Mesenchymal stem cell (in vitro differentiated cells and primary cell): ENCODE data around the gene SLC44A5.

Source experiments
- DNase-seq: peaks from one replicate; pipeline ENCODE4 v3.0.0-alpha.2; 2013
- H2AFZ ChIP-seq: one replicate; pipeline ENCODE4 v1.6.1; 2013; ENCODE audit warnings: low read depth, mild to moderate bottlenecking, control low read depth, inconsistent platforms, low read length, moderate library complexity
- H2AK5ac ChIP-seq: 2 replicates; pipeline ENCODE4 v1.6.1; 2013; ENCODE audit warnings: low read length, moderate library complexity, mild to moderate bottlenecking, inconsistent platforms; ENCODE audit not compliant: severe bottlenecking
- H2BK120ac ChIP-seq: one replicate; pipeline ENCODE4 v1.6.1; 2013; ENCODE audit warnings: low read depth, mild to moderate bottlenecking, inconsistent platforms, low read length, moderate library complexity
- H2BK12ac ChIP-seq, 2 experiments: one replicate each; pipeline ENCODE4 v1.6.1; 2013; ENCODE audit warnings: inconsistent platforms in 2 of 2, low read length in 2 of 2, mild to moderate bottlenecking in 2 of 2, moderate library complexity in 2 of 2, control low read depth in 1 of 2
- H2BK15ac ChIP-seq: one replicate; pipeline ENCODE4 v1.6.1; 2013; ENCODE audit warnings: mild to moderate bottlenecking, low read depth, inconsistent platforms; ENCODE audit not compliant: poor library complexity, severe bottlenecking
- H2BK5ac ChIP-seq: 2 replicates; pipeline ENCODE4 v1.6.1; 2013; ENCODE audit warnings: low read depth, mild to moderate bottlenecking, low read length, control low read depth, inconsistent platforms; ENCODE audit not compliant: poor library complexity, severe bottlenecking
- H3K14ac ChIP-seq, 2 experiments: one replicate each; pipeline ENCODE4 v1.6.1; 2013; ENCODE audit warnings: inconsistent platforms in 2 of 2, low read length in 2 of 2, control low read depth in 1 of 2, mild to moderate bottlenecking in 1 of 2, moderate library complexity in 1 of 2
- H3K18ac ChIP-seq, 2 experiments: one replicate each; pipeline ENCODE4 v1.6.1; 2013; ENCODE audit warnings: inconsistent platforms in 2 of 2, low read length in 2 of 2, control low read depth in 1 of 2, low read depth in 1 of 2, mild to moderate bottlenecking in 1 of 2
- H3K23ac ChIP-seq, 2 experiments: one replicate each; pipeline ENCODE4 v1.6.1; 2013; ENCODE audit warnings: inconsistent platforms in 2 of 2, low read length in 2 of 2, mild to moderate bottlenecking in 2 of 2, moderate library complexity in 2 of 2, control low read depth in 1 of 2
- H3K27ac ChIP-seq: 2 replicates; pipeline ENCODE4 v1.5.1; 2013; ENCODE audit warnings: mild to moderate bottlenecking, moderate library complexity, low read length, control low read depth, inconsistent platforms; ENCODE audit not compliant: poor library complexity, severe bottlenecking
- H3K27me3 ChIP-seq, 2 experiments: 2 replicates each; pipeline versions ENCODE4 v1.6.1 to v1.7.0; 2013; ENCODE audit warnings: low read length in 2 of 2, mild to moderate bottlenecking in 2 of 2, moderate library complexity in 2 of 2, control low read depth in 1 of 2, inconsistent platforms in 1 of 2; ENCODE audit not compliant: control insufficient read depth in 1 of 2, insufficient read depth in 1 of 2
- H3K36me3 ChIP-seq, 2 experiments: 2 replicates each; pipeline versions ENCODE4 v1.6.1 to v1.7.0; 2013; ENCODE audit warnings: low read length in 2 of 2, control low read depth in 1 of 2, inconsistent platforms in 1 of 2, low read depth in 1 of 2, mild to moderate bottlenecking in 1 of 2; ENCODE audit not compliant: insufficient read depth in 2 of 2, control insufficient read depth in 1 of 2
- H3K4ac ChIP-seq, 2 experiments: one replicate each; pipeline ENCODE4 v1.6.1; 2013; ENCODE audit warnings: inconsistent platforms in 2 of 2, low read length in 2 of 2, mild to moderate bottlenecking in 2 of 2, moderate library complexity in 2 of 2, control low read depth in 1 of 2, low read depth in 1 of 2
- H3K4me1 ChIP-seq: 2 replicates; pipeline ENCODE4 v1.6.1; 2013; ENCODE audit warnings: low read depth, low read length, control low read depth; ENCODE audit not compliant: control insufficient read depth, insufficient read depth
- H3K4me2 ChIP-seq: 2 replicates; pipeline ENCODE4 v1.6.1; 2013; ENCODE audit warnings: low read length, mild to moderate bottlenecking, inconsistent platforms; ENCODE audit not compliant: poor library complexity, severe bottlenecking
- H3K4me3 ChIP-seq, 2 experiments: 2 replicates each; pipeline versions ENCODE4 v1.5.1 to v1.7.0; 2013; ENCODE audit warnings: low read length in 2 of 2, mild to moderate bottlenecking in 2 of 2, control low read depth in 1 of 2, low read depth in 1 of 2; ENCODE audit not compliant: insufficient read depth in 1 of 2
- H3K79me1 ChIP-seq: replicated peaks from 2 replicates; pipeline ENCODE4 v1.6.1; 2013; ENCODE audit warnings: mild to moderate bottlenecking, control low read depth, low read length, inconsistent platforms; ENCODE audit not compliant: poor library complexity, severe bottlenecking
- H3K9ac ChIP-seq: 2 replicates; pipeline ENCODE4 v1.7.0; 2013; ENCODE audit warnings: mild to moderate bottlenecking, low read length, moderate library complexity
- H3K9me3 ChIP-seq: 2 replicates; pipeline ENCODE4 v1.7.0; 2013; ENCODE audit warnings: mild to moderate bottlenecking, low read length; ENCODE audit not compliant: control insufficient read depth
- H4K8ac ChIP-seq: one replicate; pipeline ENCODE4 v1.6.1; 2013; ENCODE audit warnings: inconsistent platforms, mild to moderate bottlenecking, low read length, moderate library complexity
- H4K91ac ChIP-seq: one replicate; pipeline ENCODE4 v1.6.1; 2013; ENCODE audit warnings: mild to moderate bottlenecking, low read length, inconsistent platforms
- WGBS: methylation state at CpG from one replicate; pipeline ENCODE4 v1.1.7; 2013; ENCODE audit warnings: mixed read lengths; 5-methylcytosine and 5-hydroxymethylcytosine counted together

The SLC44A5 gene

GRCh38 chr1:75583282-75583681 lies 27.6 kb downstream of the SLC44A5 start:
- Histone ChIP-seq H3K23ac (no peak overlapping the region), H2BK5ac (no peak overlapping the region), H3K36me3 (no peaks in the 10 kb centered on the region), H2BK120ac (no peak overlapping the region), H3K79me1 (no peaks in the 10 kb centered on the region), H3K4me3 (no peak overlapping the region), H2BK15ac (no peak overlapping the region), H3K18ac (no peak overlapping the region), H3K27me3 (no peaks in the 10 kb centered on the region), H3K27ac (no peak overlapping the region), H2BK12ac (no peak overlapping the region), H3K14ac (no peak overlapping the region), H3K4me2 (no peak overlapping the region), H3K9ac (no peak overlapping the region), H4K91ac (no peak overlapping the region), H2AFZ (no peak overlapping the region), H3K4me1 (no peaks in the 10 kb centered on the region), H4K8ac (no peak overlapping the region), H3K4ac (no peak overlapping the region), H2AK5ac (no peak overlapping the region), H3K9me3 (no peaks in the 10 kb centered on the region)
- no peak for DNase-seq
- WGBS = 58% methylated on average over 2 of the region's 2 CpGs

- H3K4me1 ChIP-seq = no peaks in the 10 kb centered on the region
- H3K4ac ChIP-seq = no peak overlapping the region
- no peak overlapping the region for H4K8ac ChIP-seq
- no peak overlapping the region for H3K14ac ChIP-seq
- H3K27ac ChIP-seq = no peak overlapping the region
- no peaks in the 10 kb centered on the region for H3K27me3 ChIP-seq
- peak; percentile 12 for DNase-seq
- no peaks in the 10 kb centered on the region for H3K79me1 ChIP-seq
- no peak overlapping the region for H3K18ac ChIP-seq
- H3K9me3 ChIP-seq = no peaks in the 10 kb centered on the region
- WGBS = no CpG with 5 or more reads among the region's 1 CpG
- H2BK5ac ChIP-seq = no peak overlapping the region
- H2AFZ ChIP-seq = no peak overlapping the region
- H4K91ac ChIP-seq = no peak overlapping the region
- no peak overlapping the region for H2BK120ac ChIP-seq
- no peak overlapping the region for H3K23ac ChIP-seq
- no peak overlapping the region for H2BK12ac ChIP-seq
- H3K4me2 ChIP-seq = no peak overlapping the region
- H2BK15ac ChIP-seq = no peak overlapping the region
- no peak overlapping the region for H2AK5ac ChIP-seq
- no peak overlapping the region for H3K4me3 ChIP-seq
- no peak overlapping the region for H3K9ac ChIP-seq
- no peaks in the 10 kb centered on the region for H3K36me3 ChIP-seq
These were observed 28.1 kb downstream of the SLC44A5 start for GRCh38 chr1:75582725-75583261.

GRCh38 chr1:75579046-75579445 lies 31.9 kb downstream of the SLC44A5 start:
- H3K36me3 ChIP-seq = no peaks in the 10 kb centered on the region
- H2BK120ac ChIP-seq = no peak overlapping the region
- H3K27ac ChIP-seq = no peak overlapping the region
- no peak overlapping the region for H3K14ac ChIP-seq
- H2BK15ac ChIP-seq = no peak overlapping the region
- peak; percentile 47 for DNase-seq
- no peak overlapping the region for H2BK12ac ChIP-seq
- no peak overlapping the region for H3K9ac ChIP-seq
- H3K9me3 ChIP-seq = no peaks in the 10 kb centered on the region
- H3K79me1 ChIP-seq = no peaks in the 10 kb centered on the region
- H3K23ac ChIP-seq = no peak overlapping the region
- H3K4ac ChIP-seq = no peak overlapping the region
- no peak overlapping the region for H4K8ac ChIP-seq
- H4K91ac ChIP-seq = no peak overlapping the region
- no peaks in the 10 kb centered on the region for H3K27me3 ChIP-seq
- H3K4me2 ChIP-seq = no peak overlapping the region
- H2BK5ac ChIP-seq = no peak overlapping the region
- WGBS = no CpG with 5 or more reads among the region's 2 CpGs
- H2AK5ac ChIP-seq = no peak overlapping the region
- H2AFZ ChIP-seq = no peak overlapping the region
- H3K4me3 ChIP-seq = no peak overlapping the region
- H3K4me1 ChIP-seq = no peaks in the 10 kb centered on the region
- H3K18ac ChIP-seq = no peak overlapping the region

GRCh38 chr1:75575837-75576236 lies 35.1 kb downstream of the SLC44A5 start:
- no peak overlapping the region for H2BK12ac ChIP-seq
- H2BK15ac ChIP-seq = no peak overlapping the region
- no peak overlapping the region for H2BK120ac ChIP-seq
- H3K18ac ChIP-seq = no peak overlapping the region
- H2AK5ac ChIP-seq = no peak overlapping the region
- H3K27me3 ChIP-seq = no peaks in the 10 kb centered on the region
- 91% methylated on average over 2 of the region's 3 CpGs for WGBS
- H3K36me3 ChIP-seq = no peaks in the 10 kb centered on the region
- no peak overlapping the region for H3K4ac ChIP-seq
- no peak overlapping the region for H3K4me2 ChIP-seq
- no peak overlapping the region for H3K9ac ChIP-seq
- no peaks in the 10 kb centered on the region for H3K9me3 ChIP-seq
- no peak overlapping the region for H4K8ac ChIP-seq
- H4K91ac ChIP-seq = no peak overlapping the region
- no peak overlapping the region for H3K14ac ChIP-seq
- H3K23ac ChIP-seq = no peak overlapping the region
- H3K4me3 ChIP-seq = no peak overlapping the region
- H2BK5ac ChIP-seq = no peak overlapping the region
- H2AFZ ChIP-seq = no peak overlapping the region
- no peak for DNase-seq
- H3K79me1 ChIP-seq = no peaks in the 10 kb centered on the region
- no peaks in the 10 kb centered on the region for H3K4me1 ChIP-seq
- no peak overlapping the region for H3K27ac ChIP-seq
